Right renal pelvis (tissue), 4 donors: ENCODE measurements around the gene BRCA2. TPM values are rescaled to one million over a fixed set of nuclear protein-coding genes. Genes with fewer than 3 reads are reported as not detected.
A peak's percentile ranks its signal among the peaks of the same experiment; 100 is the strongest.

Experiments
- DNase-seq, 4 donors: peaks; one replicate each; pipeline ENCODE4 v3.0.0-alpha.2; 2013; ENCODE audit warnings: low read depth in 4 of 4, low spot score in 3 of 4, missing footprints in 1 of 4
- polyA plus RNA-seq, 4 donors: library from polyadenylated mRNA; unstranded; fragments of 120-200 nt; gene quantifications; one replicate each; pipeline ENCODE4 v1.2.1, GENCODE V29; 2013; ENCODE audit not compliant: insufficient read length in 4 of 4

BRCA2 gene
- polyA plus RNA-seq, 4 donors, result 5.9 to 7.4 (median 6.2) TPM

DNA sequence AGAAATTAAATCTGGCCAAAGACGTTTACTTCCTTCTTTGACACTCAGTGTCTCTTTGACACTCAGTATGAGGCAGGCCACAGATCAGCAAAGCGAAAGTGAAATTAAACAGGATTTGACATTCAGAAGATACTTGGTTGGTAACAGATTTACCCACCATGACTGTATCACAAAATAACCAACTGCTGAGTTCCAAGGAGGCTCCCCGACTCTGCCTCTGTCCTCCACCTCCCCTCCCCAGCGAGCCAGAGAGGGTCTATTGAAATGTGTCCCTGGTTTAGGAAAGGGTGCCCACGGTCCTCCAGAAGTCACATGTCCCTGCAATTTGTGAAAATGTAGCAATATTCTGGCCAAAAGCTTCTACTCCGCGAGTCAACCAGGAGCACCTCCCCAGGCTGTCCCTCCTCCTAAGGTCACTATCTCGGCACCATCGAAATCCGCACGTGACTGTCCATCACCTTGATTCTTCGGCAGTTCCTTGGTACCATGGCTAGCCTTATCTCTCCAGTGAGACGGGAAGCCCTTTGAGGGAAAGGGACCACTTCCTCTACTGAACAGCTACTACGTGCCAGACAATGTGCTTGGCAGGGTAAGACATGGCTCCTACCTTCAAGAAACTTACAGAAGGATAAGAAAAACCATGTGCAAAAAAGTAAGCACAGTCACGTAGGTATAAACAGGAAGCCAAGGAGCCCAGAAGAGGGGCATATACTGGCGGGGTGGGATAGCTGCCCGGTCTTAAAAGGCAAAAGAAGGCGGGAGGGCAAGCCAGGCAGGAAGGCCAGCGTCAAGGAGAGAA, 111.1 kb downstream of the BRCA2 start:
- DNase-seq, result no peak

DNA sequence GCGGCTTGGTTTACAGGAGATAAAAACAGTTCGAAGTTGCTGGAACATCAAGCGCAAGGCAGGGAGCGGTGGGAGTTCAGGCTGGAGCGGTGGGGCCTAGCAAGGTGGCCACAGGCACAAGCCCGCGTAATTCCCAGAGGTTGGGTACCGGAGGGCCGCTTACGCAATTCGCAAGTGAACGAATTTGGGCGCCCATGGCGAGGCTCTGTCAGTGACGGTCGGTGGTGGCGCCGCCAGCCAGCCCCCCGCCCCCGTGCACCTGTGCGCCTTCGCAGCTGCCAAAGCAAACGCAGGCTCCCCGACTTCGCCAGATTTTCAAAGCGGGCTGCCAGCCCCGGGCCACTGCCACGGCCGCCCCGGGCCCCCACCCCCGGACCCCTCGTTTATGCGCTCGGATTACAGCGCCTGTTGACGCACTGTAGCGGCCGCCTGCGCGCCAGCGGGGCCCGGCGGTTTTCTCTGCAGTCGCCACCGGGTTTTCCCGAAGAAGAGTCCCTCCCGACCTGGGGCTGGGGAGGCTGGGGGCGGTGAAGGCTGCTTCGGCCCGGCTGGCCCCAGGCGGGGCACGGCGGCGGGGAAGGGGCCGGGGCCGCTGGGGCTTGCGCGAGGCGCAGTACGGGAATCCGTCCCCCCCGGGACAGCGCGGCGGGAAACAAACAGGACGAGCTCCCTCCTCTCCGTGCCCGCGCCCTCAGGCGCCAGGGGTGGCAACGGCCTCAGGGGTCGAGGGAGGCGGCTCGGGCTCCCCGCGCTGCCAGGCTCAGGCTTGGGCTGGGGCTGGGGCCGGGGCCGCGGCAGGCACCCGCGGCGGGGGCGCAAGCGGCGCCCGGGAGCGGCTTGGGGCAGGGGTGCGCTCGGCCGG, 111.9 kb downstream of the BRCA2 start:
- DNase-seq, result peak in 1 of 4 donors; percentile 28

DNA sequence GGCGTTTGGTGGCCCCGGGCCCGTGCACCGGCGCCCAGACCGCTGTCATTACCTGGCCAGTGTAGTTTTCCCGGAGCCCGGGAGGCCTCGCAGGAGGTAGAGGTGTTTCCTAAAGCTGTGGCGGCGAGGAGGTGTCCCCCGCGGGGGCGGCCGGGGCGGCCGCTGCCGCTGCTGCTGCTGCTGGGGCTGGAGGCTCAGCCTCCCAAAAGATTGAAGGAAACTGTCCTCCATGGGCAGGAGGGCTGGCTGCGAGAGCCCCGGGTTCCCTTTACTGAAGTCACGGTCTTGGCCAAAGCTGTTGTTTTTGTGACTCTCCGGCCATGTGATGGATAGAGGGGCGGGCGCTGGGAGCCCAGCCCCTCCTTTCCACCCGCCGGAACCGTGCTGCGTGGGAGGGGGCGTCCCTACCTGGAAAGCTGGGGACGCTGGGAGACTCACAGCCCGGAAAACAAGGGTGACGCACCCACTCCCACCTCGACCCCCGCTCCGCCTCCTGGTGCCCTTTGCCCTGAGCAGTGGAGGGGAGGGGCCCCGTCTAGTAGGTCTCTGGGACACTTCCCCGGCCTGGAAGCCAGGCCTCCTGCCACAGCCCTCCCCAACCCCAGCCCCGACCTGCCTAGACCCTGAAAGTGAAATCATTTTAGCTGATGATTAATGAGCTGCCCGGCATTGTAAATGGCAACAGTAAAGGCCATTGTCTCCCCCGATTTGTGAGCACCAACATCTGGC, 112.7 kb downstream of the BRCA2 start, which contains the start of gene N4BP2L1:
Gene N4BP2L1 (minus strand): TSS at position 279 of the 729 bp plus-strand sequence. CDS start 48 bp downstream, at position 231.
- DNase-seq, result peak in 3 of 4 donors; percentile 67 to 70 (median 69)

DNA sequence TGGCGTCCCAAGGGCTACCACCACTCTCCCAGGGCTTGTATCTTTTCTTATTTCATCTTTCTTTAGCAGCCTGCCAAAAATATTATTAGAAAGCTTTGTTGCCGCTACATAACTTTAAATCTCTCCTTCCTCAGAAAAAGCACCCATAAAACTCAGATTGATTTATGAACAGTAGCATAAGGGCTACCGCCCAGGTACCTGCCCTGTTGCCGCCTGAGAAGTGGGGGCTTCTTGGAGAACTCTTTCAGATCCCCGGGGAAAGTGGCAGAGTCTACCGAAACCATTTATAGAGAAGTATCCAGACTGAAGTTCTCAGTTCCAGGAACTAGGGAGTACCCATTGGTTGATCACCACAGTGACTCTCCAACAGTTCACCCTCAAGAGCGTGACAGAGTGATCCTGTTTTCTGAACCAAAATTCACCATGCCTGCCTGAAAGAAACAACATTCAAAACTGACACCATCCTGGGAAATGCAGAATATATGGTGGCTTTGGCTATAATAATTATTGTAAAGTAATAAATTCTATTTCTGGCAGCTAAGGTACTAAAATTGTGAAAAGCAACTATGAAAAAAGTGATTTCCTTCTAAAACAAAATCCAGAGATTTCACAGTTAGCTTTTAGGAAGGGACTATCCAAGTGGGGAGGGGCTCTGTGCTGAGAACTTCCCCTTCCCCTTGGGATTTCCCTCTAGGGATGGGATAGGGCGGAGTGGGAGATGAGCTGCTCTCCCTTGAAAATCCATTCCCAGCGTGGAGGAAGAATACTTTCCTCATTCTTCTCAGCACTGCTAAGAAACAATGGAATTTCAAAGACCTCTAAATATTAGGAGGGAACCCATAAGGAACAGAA, 113.5 kb downstream of the BRCA2 start:
- DNase-seq, result no peak

DNA sequence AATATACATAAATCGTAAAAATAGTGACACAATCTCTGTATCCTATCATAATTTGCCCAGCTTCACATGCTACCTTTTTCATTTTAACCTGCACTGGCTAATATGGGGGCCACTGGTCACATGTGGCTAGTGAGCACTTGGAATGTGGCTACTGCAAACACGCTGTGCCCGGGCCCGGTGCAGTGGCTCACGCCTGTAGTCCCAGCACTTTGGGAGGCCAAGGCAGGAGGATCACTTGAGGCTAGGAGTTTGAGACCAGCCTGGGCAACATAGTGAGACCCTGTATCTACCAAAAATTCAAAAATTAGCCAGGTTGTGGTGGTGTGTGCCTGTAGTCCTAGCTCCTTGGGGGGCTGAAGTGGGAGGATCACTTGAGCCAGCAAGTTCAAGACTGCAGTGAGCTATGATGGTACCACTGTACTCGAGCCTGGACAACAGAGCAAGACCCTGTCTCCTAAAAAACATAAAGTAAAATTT, 114.2 kb downstream of the BRCA2 start:
- DNase-seq, result no peak

DNA sequence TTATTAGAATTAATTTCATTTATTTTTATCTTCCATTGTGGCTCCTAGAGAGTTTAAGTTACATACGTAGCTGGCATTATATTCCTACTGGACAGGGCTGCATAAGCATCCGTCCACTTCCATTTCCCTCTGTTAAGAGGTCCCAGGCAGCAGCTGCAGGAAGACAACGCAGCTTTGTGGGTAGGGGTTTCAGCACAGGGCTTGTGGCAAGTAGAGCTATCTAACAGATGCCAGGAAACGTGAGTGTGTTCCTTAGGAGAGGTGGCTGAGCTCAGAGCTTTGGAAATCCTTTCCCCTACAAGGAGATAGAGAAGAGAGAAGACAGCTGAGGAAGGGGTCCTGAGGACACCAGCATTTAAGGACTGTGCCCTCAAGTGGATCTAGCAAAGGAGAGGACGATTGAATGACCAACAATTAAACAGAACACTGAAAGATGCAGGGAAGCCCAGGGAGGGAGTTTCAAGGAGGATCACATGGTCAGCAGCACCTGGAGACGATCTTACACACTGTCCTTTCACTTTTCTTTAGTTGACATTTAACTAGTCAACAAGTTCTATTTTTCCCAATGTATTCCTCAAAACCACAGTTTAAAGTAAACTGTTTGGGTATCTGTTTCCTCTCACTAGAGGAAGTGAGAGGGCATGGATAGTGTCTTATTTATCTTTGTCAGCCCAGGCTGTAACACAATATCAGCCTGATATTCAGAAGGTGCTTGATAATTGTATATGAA, 114.9 kb downstream of the BRCA2 start:
- DNase-seq, result no peak

DNA sequence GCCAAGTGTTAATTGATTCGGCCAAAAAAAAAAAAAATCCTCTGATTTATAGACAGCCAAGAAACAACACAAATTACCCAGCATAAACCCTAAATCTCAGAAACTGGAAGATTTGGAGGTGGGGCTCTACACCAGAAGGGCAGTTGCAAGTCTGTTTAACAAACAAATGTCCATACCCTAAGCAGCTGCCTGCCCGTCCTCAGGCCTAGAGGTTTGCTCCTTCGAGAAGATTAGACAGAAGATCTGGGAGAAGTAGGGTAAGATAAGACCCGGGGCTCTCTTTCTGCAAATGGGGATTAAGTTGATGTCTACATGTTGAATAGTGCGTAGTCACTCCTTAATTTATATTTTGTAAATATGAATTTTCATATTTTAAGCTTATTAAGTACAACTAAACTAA, 116.1 kb downstream of the BRCA2 start:
- no peak for DNase-seq

DNA sequence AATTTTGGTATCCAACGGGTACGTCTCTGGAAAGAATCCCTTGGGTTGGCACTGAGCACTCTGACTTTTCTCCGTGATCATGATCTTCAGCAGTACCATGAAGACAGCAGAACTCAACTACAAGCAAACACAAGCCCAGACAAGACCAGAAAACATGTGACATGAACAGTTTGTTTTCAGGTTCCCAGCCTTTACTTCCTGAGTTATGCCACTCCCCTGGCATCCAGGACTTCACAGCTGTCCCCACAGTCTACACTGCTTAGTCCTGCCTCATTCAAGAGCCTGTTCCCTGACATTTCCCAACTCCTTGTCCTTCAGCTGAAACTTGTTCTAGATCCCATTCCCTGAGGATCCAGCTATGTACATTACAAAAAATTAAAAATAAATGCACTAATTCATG, 117.5 kb downstream of the BRCA2 start:
- DNase-seq, result no peak

DNA sequence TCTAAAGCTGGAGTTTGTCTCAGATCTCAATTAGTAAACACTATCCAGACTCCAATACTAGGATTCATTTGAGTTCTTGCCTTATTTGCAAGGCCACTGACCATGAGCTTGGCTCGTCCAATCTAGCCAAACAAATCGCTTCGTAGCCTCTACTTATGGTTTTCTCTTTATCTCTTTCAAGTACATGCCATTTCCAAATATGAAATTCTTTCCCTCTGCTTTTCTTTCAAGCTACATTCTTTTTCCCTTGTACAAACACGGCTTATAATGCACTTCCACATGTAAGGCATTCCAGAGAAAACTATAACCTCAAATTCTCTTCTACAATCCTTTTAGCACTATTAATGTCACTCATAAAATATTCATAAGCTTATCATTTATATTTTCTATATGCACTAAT, 123.6 kb downstream of the BRCA2 start:
- DNase-seq, result no peak

DNA sequence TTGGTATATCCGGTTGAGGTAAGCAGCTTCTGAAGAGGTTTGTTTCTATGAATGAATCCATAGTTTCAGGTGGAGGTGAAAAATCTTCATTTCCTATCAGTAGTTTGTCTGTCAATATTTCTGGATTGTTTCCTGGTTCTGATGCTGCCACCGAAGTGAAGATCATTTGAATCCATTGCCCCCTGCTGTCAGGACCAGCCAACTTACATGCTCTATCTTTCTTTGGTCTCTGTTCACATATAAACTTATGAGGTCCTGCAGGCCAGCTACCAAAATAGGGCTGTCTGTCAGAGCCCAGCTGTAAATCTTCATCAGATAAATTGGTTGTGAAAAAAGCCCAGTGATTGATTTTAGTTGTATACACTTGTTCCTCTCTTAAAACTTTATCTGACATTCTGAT, 127.8 kb downstream of the BRCA2 start:
- DNase-seq, result no peak

DNA sequence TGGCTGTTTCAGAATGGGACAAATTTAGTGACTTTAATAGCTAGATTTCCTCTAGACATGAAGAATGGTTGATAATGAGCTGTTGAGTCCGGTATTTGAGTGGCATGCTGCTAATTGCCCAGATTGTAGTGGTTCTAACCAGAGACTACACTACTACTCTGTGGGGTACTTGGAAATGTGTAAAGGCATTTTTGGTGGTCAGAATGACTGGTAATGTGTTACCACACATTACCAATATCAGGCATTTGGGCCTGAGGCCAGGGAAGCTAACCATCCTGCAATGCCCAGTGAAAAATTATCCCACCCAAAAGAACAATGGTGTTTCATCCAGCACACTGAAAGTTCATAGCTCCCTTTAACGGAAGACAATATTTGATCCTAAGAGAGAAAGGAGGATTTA, 130.2 kb downstream of the BRCA2 start:
- no peak for DNase-seq

DNA sequence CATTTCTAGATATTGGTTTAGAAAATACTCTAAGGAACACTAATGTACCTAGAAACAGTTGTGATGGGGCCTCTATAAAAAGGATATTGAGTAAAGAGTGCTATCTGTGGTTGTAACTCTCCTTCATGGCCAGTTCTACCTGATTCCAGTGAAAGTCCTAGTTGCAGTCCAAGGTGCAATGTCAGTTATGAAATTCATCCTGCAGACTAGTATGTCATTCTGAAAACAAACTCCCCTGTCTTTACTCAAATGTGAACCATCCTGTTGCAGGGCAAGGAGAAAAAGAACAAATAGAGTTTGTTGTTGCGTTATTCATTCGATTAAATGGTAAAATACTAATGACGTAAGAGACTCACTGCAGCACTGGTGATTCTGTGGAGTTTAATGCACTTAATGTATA, 130.9 kb downstream of the BRCA2 start:
- DNase-seq, result no peak

DNA sequence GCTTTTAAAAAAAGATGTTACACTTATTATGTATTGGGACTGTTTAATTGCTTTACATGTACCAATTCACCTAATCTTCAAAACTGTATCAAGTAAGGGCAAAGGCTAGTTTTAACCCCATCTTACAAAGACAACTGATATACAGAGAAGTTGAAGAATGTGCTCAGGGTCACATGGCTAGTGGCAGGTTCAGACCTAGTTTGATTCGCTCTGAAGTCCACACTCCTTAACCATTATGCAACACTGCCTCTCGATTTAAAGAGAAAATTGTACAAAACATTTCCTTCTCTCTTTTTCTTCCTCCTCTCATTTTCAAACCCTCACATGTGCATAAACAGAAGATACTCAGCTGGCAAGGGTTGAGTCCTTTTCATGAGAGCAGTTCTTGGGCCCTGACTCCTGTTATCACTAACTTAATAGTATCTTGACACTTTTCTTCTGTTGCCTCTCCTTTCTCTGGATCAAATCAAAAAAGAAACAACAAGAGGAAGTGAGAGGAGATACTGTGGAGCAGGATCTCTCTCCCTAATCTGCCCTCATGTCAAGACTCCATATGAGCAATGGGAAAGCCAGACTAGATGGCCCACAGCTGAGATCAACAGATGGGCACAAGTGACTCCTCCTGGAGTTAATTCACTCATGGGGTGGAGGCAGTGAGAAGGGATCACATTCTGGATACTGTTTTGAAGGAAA, 131.6 kb downstream of the BRCA2 start:
- no peak for DNase-seq

DNA sequence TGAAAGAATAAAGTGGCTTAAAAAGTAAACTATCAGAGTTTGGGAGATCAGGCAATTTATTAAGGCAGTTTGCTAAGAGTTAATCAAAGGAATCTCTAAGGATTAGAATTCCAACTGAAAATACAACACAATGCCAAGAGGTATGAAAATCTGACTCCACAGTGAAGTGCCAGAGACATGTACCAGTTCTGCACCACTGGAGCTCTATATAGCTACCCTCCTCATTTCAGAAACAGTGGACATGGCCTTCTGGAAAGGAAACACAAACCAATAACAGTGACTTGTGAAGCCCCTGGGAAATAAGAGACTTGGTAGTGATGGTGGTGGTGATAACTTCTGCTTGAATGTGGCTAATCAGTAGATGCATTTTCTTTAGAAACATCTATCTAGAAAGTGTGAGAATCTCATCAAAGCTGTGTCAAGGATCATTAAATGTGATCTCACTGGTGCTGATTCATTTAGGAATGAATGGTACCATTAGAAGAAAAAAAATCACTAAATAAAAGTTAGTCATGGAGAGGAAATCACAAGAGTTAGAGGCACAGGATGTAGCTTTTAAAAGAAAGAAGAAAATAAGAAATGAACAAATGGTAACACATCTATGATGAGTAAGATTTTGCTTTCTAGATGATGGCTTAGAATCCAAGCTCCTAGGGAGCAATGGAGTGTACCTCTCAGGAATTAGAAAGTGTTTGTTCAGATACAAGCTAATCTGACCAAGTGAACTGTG, 132.8 kb downstream of the BRCA2 start:
- DNase-seq, result no peak

DNA sequence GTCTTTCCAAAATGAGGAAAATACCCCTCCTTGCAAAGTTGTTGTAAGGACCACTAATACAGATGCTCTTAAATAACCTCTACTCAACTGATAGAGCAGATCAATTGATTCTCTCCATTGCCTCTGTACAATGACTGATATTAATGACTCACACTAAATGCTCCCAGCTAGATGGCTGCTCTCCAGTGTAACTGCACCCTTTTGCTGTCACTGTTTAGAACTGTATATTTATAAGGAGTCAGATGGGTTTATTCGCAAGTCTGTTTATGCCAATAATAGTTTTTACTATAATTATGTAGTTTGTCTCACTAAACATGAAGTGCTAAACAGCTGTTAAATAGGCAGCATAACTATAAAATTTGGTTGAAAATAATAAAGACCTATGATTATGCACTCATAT, 133.7 kb downstream of the BRCA2 start:
- DNase-seq, result no peak
